Endothelial cell of umbilical vein (primary cell): Measurements from ENCODE around the gene C22orf39. TPM values are rescaled to one million over a fixed set of nuclear protein-coding genes. Genes with fewer than 3 reads are reported as not detected.

Experiments used
- BruUV-seq: library from RNA; stranded (reverse); fragments of 400-500 nt; replicated peaks from 2 replicates; lab custom pipeline; 2021; lab: Mats Ljungman, UMichigan
- CTCF ChIA-PET: fragments of 300-600, 350-600 bp; sonication (Branson Sonifier 250); formaldehyde crosslinking; loops from one replicate; lab custom pipeline; 2021; ENCODE audit warnings: antibody characterized with exemption, inconsistent platforms; lab: Charles Lee
- POLR2A ChIA-PET: fragments of 300-600, 350-600 bp; sonication (Branson Sonifier 250); formaldehyde crosslinking; loops from one replicate; lab custom pipeline; 2021; ENCODE audit warnings: antibody characterized with exemption, inconsistent platforms; lab: Charles Lee
- DNase-seq: peaks from one replicate; pipeline ENCODE4 v3.0.0-alpha.2; 2011; ENCODE audit warnings: low read depth, low spot score
- FAIRE-seq: peaks from 2 replicates; lab custom pipeline; 2011; peaks lifted over from hg19 to GRCh38; lab: Jason Lieb, UNC
- H2AFZ ChIP-seq: 2 replicates; pipeline ENCODE4 v1.6.0; 2012; ENCODE audit warnings: low read depth, low read length, control low read depth, inconsistent platforms
- H3K27ac ChIP-seq: 2 replicates; pipeline ENCODE4 v1.5.1; 2011; ENCODE audit warnings: low read depth, mild to moderate bottlenecking, control low read depth, low read length, moderate library complexity; ENCODE audit not compliant: insufficient read depth
- H3K27me3 ChIP-seq, 2 experiments: 2 replicates each; pipeline versions ENCODE4 v1.6.0 to v1.6.1; 2011; ENCODE audit warnings: low read length in 2 of 2, mixed read lengths in 1 of 2; ENCODE audit not compliant: control insufficient read depth in 2 of 2, insufficient read depth in 2 of 2
- H3K36me3 ChIP-seq, 2 experiments: 2 replicates in 1 of 2; 3 replicates in 1 of 2; pipeline ENCODE4 v1.5.1; 2011; ENCODE audit warnings: low read length in 2 of 2, mild to moderate bottlenecking in 1 of 2, moderate library complexity in 1 of 2; ENCODE audit not compliant: control insufficient read depth in 2 of 2, insufficient read depth in 2 of 2; ENCODE audit errors: extremely low read depth in 1 of 2
- H3K4me1 ChIP-seq: 3 replicates; pipeline ENCODE4 v1.5.1; 2011; ENCODE audit warnings: mild to moderate bottlenecking, low read length; ENCODE audit not compliant: control insufficient read depth, insufficient read depth; ENCODE audit errors: extremely low read depth
- H3K4me2 ChIP-seq: 2 replicates; pipeline ENCODE4 v1.6.1; 2011; ENCODE audit warnings: low read length, control low read depth, mixed read lengths; ENCODE audit not compliant: insufficient read depth
- H3K4me3 ChIP-seq, 3 experiments: fragments of 200-600 bp in 1 of 3; sonication (generic), shearing (Covaris generic) in 1 of 3; replicated peaks in 1 of 3; 2 replicates each; pipeline ENCODE4 v1.5.1; 2011 to 2016; ENCODE audit warnings: control low read depth in 3 of 3, low read length in 3 of 3, mild to moderate bottlenecking in 2 of 3, inconsistent platforms in 1 of 3, low read depth in 1 of 3, moderate library complexity in 1 of 3; ENCODE audit not compliant: insufficient read depth in 1 of 3
- H3K79me2 ChIP-seq: 2 replicates; pipeline ENCODE4 v1.6.0; 2012; ENCODE audit warnings: low read length, inconsistent platforms; ENCODE audit not compliant: control insufficient read depth, insufficient read depth
- H3K9ac ChIP-seq: replicated peaks from 2 replicates; pipeline ENCODE3; 2011; ENCODE audit warnings: low read length, control low read depth; ENCODE audit not compliant: insufficient read depth; ENCODE audit errors: extremely low read depth
- H3K9me1 ChIP-seq: replicated peaks from 3 replicates; pipeline ENCODE4 v1.6.0; 2011; ENCODE audit warnings: mild to moderate bottlenecking, low read length; ENCODE audit not compliant: control insufficient read depth, insufficient read depth; ENCODE audit errors: extremely low read depth
- H3K9me3 ChIP-seq: replicated peaks from 2 replicates; pipeline ENCODE4 v1.5.1; 2012; ENCODE audit warnings: low read length, inconsistent platforms; ENCODE audit not compliant: control insufficient read depth, insufficient read depth
- H4K20me1 ChIP-seq: replicated peaks from 2 replicates; pipeline ENCODE3; 2011; ENCODE audit warnings: mild to moderate bottlenecking, low read length; ENCODE audit not compliant: control insufficient read depth, insufficient read depth; ENCODE audit errors: extremely low read depth
- CTCF ChIP-seq, 2 donors: IDR thresholded peaks; 1 replicate in 1 of 2; 2 replicates in 1 of 2; pipeline ENCODE4 v1.5.1; 2011; ENCODE audit warnings: low read length in 2 of 2, mild to moderate bottlenecking in 2 of 2, moderate library complexity in 2 of 2, control low read depth in 1 of 2, inconsistent platforms in 1 of 2, low read depth in 1 of 2; ENCODE audit not compliant: insufficient read depth in 1 of 2; ENCODE audit errors: extremely low read depth in 1 of 2
- EZH2 ChIP-seq: IDR thresholded peaks from 2 replicates; pipeline ENCODE4 v1.6.1; 2012; ENCODE audit warnings: borderline replicate concordance, low read depth, mild to moderate bottlenecking, moderate library complexity, low read length, inconsistent platforms; ENCODE audit not compliant: severe bottlenecking
- FOS ChIP-seq: IDR thresholded peaks from 2 replicates; pipeline ENCODE4 v1.6.1; 2011; ENCODE audit warnings: mild to moderate bottlenecking, low read length, moderate library complexity, borderline replicate concordance; ENCODE audit not compliant: insufficient read depth
- GATA2 ChIP-seq: IDR thresholded peaks from 2 replicates; pipeline ENCODE4 v1.7.0; 2011; ENCODE audit warnings: low read depth, mild to moderate bottlenecking, moderate library complexity, mixed read lengths, low read length; ENCODE audit not compliant: insufficient read length, insufficient read depth
- JUN ChIP-seq: IDR thresholded peaks from 2 replicates; pipeline ENCODE4 v1.6.1; 2011; ENCODE audit warnings: borderline replicate concordance, low read depth; ENCODE audit not compliant: insufficient read length, insufficient read depth
- MAX ChIP-seq: IDR thresholded peaks from 2 replicates; pipeline ENCODE4 v1.6.1; 2011; ENCODE audit not compliant: insufficient read depth, insufficient read length
- MYC ChIP-seq: IDR thresholded peaks from one replicate; pipeline ENCODE4 v1.6.1; 2011; ENCODE audit warnings: mild to moderate bottlenecking, low read depth, low read length
- POLR2A ChIP-seq: IDR thresholded peaks from 2 replicates; pipeline ENCODE4 v1.6.1; 2012; ENCODE audit warnings: low read depth, mild to moderate bottlenecking, control low read depth, low read length
- POLR2AphosphoS5 ChIP-seq: IDR thresholded peaks from 2 replicates; pipeline ENCODE4 v1.6.1; 2012; ENCODE audit warnings: low read depth, mild to moderate bottlenecking, control low read depth, low read length, moderate library complexity; ENCODE audit not compliant: insufficient read depth
- dilution Hi-C: fragments of 300-500 bp; cut with MboI; formaldehyde crosslinking; loops from one replicate; pipeline ENCODE4 v1.15.0; 2019; ENCODE audit warnings: low sequenced_read_pairs; ENCODE audit not compliant: extremely low pct_ligation_motif_present
- intact Hi-C: fragments of 100-400 bp; cut with micrococcal nuclease; formaldehyde crosslinking; loops from one replicate; pipeline ENCODE4 v1.10.0; 2022
- polyA plus RNA-seq, 4 experiments: library from polyadenylated mRNA; depleted of rRNA in 3 of 4; stranded (reverse) in 3 of 4; unstranded in 1 of 4; fragments of >200 nt; gene quantifications; 2 replicates each; pipeline versions ENCODE4 v1.2.1 to v1.2.3, GENCODE V29; 2011 to 2012; ENCODE audit warnings: missing spikeins in 1 of 4
- total RNA-seq: library from RNA; stranded (reverse); gene quantifications from 2 replicates; pipeline ENCODE4 v1.2.3, GENCODE V29; 2021

Gene C22orf39
- total and polyA plus RNA-seq, 2 donors (not counting 3 experiments of a cell fraction or from before 2014, with no cell fraction given) = 26.1 to 28.0 TPM

GRCh38 chr22:19449422-19449767, 1.9 kb upstream of the C22orf39 start:
- Histone ChIP-seq H3K9me1 (no peaks in the 10 kb centered on the region), H3K9me3 (no peaks in the 10 kb centered on the region), H4K20me1 (no peaks in the 10 kb centered on the region), H3K79me2 (peaks cover 25% of the 10 kb centered on the region), H3K4me1 (peaks cover 11% of the 10 kb centered on the region), H3K27me3 (no peaks in the 10 kb centered on the region), H3K4me2 (no peak overlapping the region), H2AFZ (no peak overlapping the region), H3K36me3 (peaks cover 9 to 32% of the 10 kb centered on the region in 2 experiments), H3K9ac (no peak overlapping the region), H3K27ac (no peak overlapping the region), H3K4me3 (no peak overlapping the region)
- ChIA-PET CTCF (no interaction called here), POLR2A (no interaction called here)
- intact Hi-C loops (loop anchor here (5.0 kb wide), 1 partner anchor 272 kb away; the partner anchor contains the start of gene SLC25A1), dilution Hi-C loops (no loop called here)
- DNase-seq (no peak), FAIRE-seq (no peak)
- TF ChIP-seq POLR2AphosphoS5 = no peak
- no peak for TF ChIP-seq GATA2
- TF ChIP-seq MYC = no peak
- TF ChIP-seq MAX = no peak
- no peak for TF ChIP-seq POLR2A
- no peak for TF ChIP-seq EZH2
- no peak for TF ChIP-seq FOS
- TF ChIP-seq JUN = no peak
- no peak for TF ChIP-seq CTCF (IDR thresholded peaks at IDR 0.05; ENCODE audit: extremely low read depth in 1 of 2, insufficient read depth in 1 of 2, low read depth in 1 of 2, low read length in 2 of 2)
- BruUV-seq = no TSS peak
